ENCODE measurements around the gene CDH13.

DNA sequence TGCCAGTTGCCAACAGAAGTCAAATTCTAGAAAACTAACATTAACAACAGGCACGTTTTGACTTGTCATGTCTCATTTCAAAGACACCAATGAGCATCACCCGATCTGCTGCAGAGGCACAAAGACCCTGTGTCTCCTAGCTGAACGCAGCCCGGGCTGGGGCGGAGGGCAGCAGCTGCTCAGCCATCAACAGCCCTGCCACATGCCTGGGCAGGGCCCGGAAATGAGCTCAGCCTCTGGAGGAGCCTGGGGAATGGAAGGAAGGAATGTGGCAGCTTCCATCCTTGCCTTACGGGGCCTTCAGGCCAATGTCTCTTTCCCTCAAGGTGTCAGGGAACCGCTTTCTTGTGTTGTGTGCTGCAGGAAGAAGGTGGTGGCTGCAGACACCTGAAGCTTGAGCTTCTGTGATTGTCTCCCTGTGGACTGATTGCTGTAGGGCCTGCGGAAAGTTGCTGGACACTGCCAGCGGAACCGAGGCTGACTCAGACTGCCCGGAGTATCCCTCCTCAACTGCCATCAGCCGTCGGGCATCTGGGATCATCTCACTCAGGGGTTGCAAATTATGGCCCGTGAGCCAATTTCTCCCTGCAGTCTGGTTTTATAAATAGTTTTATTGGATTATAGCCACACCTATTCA lies 7.3 kb downstream of the CDH13 start:
- TF ChIP-seq SIN3B (IDR thresholded peaks at IDR 0.05; ENCODE audit: low read depth), result no peak
- TF ChIP-seq E4F1 (CRISPR knock-in tag; IDR thresholded peaks at IDR 0.05; ENCODE audit: borderline replicate concordance), result no peak
- TF ChIP-seq ELF4 (CRISPR knock-in tag; IDR thresholded peaks at IDR 0.05), result no peak
- no peak for TF ChIP-seq POLR2AphosphoS5 (IDR thresholded peaks at IDR 0.05; ENCODE audit: control insufficient read depth, insufficient read depth, low read depth, low read length)
- no peak for TF ChIP-seq ETS1 (conservative IDR thresholded peaks at IDR 0.05; ENCODE audit: control insufficient read depth, low read depth, low read length)
- TF ChIP-seq, protein P1, sequence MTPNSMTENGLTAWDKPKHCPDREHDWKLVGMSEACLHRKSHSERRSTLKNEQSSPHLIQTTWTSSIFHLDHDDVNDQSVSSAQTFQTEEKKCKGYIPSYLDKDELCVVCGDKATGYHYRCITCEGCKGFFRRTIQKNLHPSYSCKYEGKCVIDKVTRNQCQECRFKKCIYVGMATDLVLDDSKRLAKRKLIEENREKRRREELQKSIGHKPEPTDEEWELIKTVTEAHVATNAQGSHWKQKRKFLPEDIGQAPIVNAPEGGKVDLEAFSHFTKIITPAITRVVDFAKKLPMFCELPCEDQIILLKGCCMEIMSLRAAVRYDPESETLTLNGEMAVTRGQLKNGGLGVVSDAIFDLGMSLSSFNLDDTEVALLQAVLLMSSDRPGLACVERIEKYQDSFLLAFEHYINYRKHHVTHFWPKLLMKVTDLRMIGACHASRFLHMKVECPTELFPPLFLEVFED (CRISPR knock-in tag; conservative IDR thresholded peaks at IDR 0.05), result no peak
- TF ChIP-seq FOXA1 (IDR thresholded peaks at IDR 0.05; ENCODE audit: borderline replicate concordance), result no peak
- TF ChIP-seq, protein P2, sequence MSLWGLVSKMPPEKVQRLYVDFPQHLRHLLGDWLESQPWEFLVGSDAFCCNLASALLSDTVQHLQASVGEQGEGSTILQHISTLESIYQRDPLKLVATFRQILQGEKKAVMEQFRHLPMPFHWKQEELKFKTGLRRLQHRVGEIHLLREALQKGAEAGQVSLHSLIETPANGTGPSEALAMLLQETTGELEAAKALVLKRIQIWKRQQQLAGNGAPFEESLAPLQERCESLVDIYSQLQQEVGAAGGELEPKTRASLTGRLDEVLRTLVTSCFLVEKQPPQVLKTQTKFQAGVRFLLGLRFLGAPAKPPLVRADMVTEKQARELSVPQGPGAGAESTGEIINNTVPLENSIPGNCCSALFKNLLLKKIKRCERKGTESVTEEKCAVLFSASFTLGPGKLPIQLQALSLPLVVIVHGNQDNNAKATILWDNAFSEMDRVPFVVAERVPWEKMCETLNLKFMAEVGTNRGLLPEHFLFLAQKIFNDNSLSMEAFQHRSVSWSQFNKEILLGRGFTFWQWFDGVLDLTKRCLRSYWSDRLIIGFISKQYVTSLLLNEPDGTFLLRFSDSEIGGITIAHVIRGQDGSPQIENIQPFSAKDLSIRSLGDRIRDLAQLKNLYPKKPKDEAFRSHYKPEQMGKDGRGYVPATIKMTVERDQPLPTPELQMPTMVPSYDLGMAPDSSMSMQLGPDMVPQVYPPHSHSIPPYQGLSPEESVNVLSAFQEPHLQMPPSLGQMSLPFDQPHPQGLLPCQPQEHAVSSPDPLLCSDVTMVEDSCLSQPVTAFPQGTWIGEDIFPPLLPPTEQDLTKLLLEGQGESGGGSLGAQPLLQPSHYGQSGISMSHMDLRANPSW (CRISPR knock-in tag; IDR thresholded peaks at IDR 0.05), result no peak
- TF ChIP-seq ZNF197 (CRISPR knock-in tag; IDR thresholded peaks at IDR 0.05; ENCODE audit: low read depth), result no peak
- no peak for TF ChIP-seq PHF8 (IDR thresholded peaks at IDR 0.05; ENCODE audit: borderline replicate concordance, low read length)

Data from K562 (cell line).